Activated naive CD4-positive, alpha-beta T cell treated with anti-CD3 and anti-CD28 coated beads, Interleukin-2, amount 50 U/mL, for 24 hours (primary cell): ENCODE measurements around the gene TMEM134.
A peak's percentile ranks its signal among the peaks of the same experiment; 100 is the strongest.

ENCODE experiments used
- H3K27ac Mint-ChIP-seq: one replicate; pipeline ENCODE4 v1.8.0; 2021; ENCODE audit warnings: mild to moderate bottlenecking, mixed read lengths
- H3K27me3 Mint-ChIP-seq: one replicate; pipeline ENCODE4 v1.8.0; 2021; ENCODE audit warnings: mixed read lengths
- H3K36me3 Mint-ChIP-seq: one replicate; pipeline ENCODE4 v1.8.0; 2021; ENCODE audit warnings: mixed read lengths
- H3K4me1 Mint-ChIP-seq: one replicate; pipeline ENCODE4 v1.8.0; 2021; ENCODE audit warnings: mixed read lengths
- H3K4me3 Mint-ChIP-seq: one replicate; pipeline ENCODE4 v1.8.0; 2021; ENCODE audit warnings: mild to moderate bottlenecking, mixed read lengths
- H3K9me3 Mint-ChIP-seq: one replicate; pipeline ENCODE4 v1.8.0; 2021; ENCODE audit warnings: mixed read lengths

The TMEM134 gene

DNA sequence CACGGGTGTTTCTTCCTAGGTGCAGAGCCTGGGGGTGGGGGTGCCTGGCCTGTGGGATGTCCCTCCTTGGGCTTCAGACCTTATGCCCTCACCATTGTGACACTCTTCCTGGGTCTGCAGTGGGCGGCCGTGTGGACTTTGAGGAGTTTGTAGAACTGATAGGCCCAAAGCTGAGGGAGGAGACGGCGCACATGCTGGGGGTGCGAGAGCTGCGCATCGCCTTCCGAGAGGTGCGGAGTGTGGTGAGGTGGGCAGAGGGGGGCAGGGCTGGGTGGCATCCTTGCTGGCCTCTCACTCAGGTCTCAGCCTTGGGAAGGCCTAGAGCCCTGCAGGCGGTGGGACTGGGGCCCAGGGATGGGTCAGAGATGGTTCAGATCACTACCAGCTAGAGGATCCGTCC is 11.6 kb downstream of the TMEM134 start:
- Mint-ChIP-seq H3K27ac (no peak overlapping the region), H3K27me3 (no peaks in the 10 kb centered on the region), H3K9me3 (no peaks in the 10 kb centered on the region), H3K4me3 (no peak overlapping the region), H3K36me3 (no peaks in the 10 kb centered on the region), H3K4me1 (peaks cover 4% of the 10 kb centered on the region)

DNA sequence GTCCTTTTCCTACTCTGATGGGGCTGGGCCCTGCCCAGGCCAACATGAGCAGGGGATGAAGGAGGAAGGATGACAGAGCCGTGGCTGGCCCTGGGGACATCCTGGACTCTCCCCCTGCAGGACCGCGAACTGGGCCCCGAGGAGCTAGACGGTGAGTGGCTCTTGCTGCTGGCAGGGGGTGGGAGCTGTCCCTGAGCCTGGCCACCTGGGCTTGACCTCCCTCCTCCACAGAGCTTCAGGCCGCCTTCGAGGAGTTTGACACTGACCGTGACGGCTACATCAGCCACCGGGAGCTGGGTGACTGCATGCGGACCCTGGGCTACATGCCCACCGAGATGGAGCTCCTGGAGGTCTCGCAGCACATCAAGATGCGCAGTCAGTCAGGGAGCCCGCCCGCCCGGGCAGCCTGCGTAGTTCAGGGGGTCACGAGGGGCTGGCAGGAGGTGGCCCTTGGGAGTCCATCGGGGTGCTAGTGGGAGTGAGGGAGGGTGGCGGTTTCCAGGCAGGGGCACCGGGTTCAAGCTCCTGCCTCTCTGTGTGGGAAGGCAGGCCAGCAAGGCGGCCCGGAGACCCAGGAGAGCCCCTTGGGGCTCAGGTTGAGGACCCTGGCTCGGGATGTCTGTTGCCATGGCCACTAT is 12.9 kb downstream of the TMEM134 start:
- Mint-ChIP-seq H3K9me3 (no peaks in the 10 kb centered on the region), H3K36me3 (no peaks in the 10 kb centered on the region), H3K27me3 (no peaks in the 10 kb centered on the region), H3K4me3 (no peak overlapping the region), H3K27ac (no peak overlapping the region), H3K4me1 (peaks cover 4% of the 10 kb centered on the region)

DNA sequence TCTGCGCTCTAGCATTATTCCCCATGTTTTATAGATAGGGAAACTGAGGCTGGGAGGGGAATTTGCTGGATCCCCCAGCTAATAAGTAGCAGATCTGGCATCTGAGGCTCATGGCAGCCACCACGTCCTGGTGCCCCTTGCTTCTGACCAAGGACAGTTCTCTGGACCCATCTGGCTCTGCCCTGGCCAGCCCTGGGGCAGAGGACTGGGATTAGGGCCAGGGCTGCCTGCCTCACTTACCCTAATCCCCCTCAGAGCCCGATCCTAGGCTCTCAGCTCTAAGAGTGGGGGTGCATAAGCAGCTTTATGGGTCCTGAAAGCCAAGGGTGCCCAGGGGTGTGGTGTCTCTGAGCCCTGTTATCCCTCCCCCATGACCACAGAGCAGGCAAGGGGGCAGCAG is 14.0 kb downstream of the TMEM134 start, which contains the start of gene CABP4:
Gene CABP4, plus strand, starts transcription at position 301 of the 400 bp plus-strand sequence. Its CDS starts 70 bp downstream, at position 371.
- no peak within 1 kb of the TSS for H3K4me3 Mint-ChIP-seq

DNA sequence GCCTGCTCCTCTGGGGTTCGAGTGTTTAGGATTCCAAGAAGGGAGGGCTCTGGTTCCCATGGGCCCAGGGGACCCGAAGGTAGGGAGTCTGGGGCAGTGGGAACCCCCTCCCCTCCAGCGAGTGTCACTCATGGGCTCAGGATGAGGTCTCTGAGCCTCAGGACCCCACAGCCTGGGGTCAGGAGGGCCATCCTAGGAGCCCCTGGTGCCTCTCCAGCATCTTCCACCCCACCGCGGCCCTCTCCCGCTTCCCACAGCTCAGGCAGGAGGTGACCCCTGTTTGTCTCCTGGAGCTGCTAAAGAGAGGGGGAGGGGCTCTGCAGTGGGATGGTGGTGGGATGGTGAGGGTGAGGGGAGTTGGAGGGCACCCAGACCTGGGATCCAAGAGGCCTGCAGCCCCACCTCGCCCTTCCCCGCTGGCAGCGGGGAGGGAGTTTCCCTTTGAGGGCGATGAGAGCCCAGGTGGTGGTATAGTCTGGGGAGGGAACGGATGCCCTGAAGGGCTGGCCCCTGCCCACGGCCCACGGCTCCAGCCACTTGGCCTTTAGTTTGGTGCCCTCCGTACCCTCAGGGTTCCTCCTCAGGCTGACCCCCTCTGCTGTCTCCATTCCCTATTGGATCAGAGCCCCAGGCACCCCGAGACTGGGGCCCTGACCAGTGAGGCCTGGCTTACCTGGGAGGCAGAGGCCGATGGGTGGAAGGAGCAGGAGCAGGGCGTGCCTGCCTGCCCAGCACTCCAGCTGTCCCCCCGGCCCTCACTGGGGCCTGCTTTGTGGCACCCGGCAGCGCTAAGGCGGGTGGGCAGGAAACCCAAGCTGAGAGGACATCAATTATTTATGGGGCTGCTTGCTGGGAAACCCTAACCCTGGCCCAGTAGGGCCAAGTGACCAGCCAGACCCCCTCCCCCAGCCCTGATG is 15.0 kb downstream of the TMEM134 start:
- H3K36me3 Mint-ChIP-seq = no peaks in the 10 kb centered on the region
- peaks cover 14% of the 10 kb centered on the region for H3K4me1 Mint-ChIP-seq
- no peak overlapping the region for H3K4me3 Mint-ChIP-seq
- H3K27me3 Mint-ChIP-seq = no peaks in the 10 kb centered on the region
- H3K27ac Mint-ChIP-seq = no peak overlapping the region
- H3K9me3 Mint-ChIP-seq = no peaks in the 10 kb centered on the region

More for the DNA sequence above, 14.0 kb downstream of the TMEM134 start, which contains the start of gene CABP4:
- H3K9me3 Mint-ChIP-seq = no peaks in the 10 kb centered on the region
- H3K4me1 Mint-ChIP-seq = peaks cover 10% of the 10 kb centered on the region
- H3K36me3 Mint-ChIP-seq = no peaks in the 10 kb centered on the region
- H3K27me3 Mint-ChIP-seq = no peaks in the 10 kb centered on the region
- H3K27ac Mint-ChIP-seq = no peak within 1 kb of the TSS

DNA sequence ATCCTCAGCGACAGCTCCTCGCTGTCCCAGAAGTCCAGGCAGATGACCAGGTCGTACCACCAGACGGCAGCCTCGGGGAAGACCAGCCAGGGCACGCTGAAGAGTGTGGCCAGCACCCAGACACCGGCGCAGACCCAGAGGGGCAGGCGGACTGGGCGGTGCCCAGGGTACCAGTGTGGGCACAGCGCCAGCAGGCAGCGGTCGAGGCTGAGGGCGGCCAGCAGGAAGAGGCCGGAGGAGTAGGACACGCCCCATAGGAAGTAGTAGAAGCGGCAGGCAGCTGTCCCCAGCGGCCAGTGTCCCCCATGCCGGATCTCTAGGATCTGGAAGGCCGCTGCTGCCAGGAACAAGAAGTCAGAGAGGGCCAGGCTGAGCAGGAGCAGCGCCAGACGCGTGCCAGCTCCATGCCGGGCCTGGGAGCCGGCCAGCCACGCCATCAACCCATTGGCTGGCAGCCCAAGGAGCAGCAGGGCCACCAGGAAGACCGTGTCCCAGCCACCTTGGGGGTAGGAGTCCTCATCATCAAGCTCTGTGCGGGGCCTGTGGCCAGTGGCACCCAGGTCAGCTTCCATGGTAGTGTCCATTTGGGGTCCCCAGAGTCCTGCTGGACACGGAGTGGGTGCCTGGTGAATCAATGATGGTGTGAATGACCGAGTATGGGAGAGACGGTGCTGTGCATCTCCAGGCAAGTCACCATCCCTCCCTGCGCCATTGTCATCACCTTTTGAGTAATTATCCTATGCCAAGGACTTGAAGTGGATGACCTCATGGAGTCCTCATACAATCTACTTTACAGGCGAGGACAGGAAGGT is 16.7 kb downstream of the TMEM134 start, which contains the start of gene GPR152:
Gene GPR152, minus strand, starts transcription at position 589 of the 812 bp plus-strand sequence. Its CDS starts 5 bp downstream, at position 584.
- Mint-ChIP-seq H3K9me3 (no peaks in the 10 kb centered on the region), H3K36me3 (no peaks in the 10 kb centered on the region), H3K4me3 (no peak within 1 kb of the TSS), H3K27me3 (no peaks in the 10 kb centered on the region), H3K27ac (peak within 1 kb of the TSS; percentile 30), H3K4me1 (peaks cover 26% of the 10 kb centered on the region)

DNA sequence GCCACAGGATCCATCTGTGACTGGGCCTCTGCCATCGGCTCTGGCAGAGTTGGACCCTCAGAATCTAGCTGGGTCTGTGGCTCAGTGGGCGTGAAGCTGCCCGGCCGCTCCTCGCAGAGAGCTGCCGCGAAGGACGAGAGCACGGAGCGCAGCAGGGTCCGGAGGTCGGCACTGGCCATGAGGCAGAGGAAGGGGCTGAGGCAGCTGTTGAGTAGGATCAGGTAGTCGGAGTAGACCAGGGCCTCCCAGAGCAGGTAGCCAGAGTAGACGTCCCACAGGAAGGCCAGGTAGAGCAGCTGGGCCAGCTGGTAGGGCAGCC is 17.4 kb downstream of the TMEM134 start:
- H3K36me3 Mint-ChIP-seq = no peaks in the 10 kb centered on the region
- H3K27ac Mint-ChIP-seq = no peak overlapping the region
- H3K9me3 Mint-ChIP-seq = no peaks in the 10 kb centered on the region
- no peaks in the 10 kb centered on the region for H3K27me3 Mint-ChIP-seq
- H3K4me1 Mint-ChIP-seq = peaks cover 30% of the 10 kb centered on the region
- no peak overlapping the region for H3K4me3 Mint-ChIP-seq

DNA sequence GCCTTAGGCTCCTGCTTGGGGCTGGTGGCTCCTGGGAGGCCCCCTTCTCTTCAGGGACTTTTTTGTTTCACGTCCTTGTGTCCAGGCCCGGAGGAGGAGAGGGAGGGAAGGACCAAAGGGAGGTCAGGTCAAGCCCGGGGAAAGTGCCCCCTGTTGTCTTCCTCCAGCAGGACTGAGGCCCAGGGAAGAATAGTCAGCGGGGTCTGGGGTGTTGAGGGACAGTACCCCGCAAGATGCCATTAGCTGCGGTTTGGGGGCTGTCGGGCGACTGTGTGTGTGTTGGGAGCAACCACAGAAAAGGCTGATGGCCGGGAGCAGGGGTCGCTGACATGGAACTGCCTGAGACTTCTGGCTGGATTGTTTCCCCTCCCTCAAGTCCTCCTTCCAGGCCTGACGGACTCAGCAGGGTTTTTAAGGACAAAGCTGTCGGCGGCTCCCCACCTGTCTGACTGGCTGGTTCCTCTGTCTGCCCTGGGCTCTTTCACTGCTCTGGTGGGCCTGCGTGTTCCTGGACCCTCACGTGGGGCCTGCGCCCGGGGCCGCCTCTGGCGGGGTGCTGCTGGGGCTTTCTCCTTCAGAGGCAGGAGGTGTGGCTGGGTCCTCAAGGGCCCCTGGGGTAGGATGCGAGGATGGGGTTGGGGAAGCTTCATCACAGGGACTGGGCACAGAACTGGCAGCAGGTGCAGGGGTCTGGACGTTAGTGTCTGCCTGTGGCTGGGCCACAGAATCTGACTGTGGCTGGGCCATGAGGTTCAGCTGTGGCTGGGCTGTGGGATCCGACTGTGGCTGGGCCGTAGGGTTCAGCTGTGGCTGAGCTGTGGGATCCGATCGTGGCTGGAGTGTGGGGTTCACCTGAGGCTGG is 18.0 kb downstream of the TMEM134 start:
- Mint-ChIP-seq H3K4me1 (peaks cover 36% of the 10 kb centered on the region), H3K27ac (no peak overlapping the region), H3K27me3 (no peaks in the 10 kb centered on the region), H3K4me3 (no peak overlapping the region), H3K9me3 (no peaks in the 10 kb centered on the region), H3K36me3 (no peaks in the 10 kb centered on the region)

DNA sequence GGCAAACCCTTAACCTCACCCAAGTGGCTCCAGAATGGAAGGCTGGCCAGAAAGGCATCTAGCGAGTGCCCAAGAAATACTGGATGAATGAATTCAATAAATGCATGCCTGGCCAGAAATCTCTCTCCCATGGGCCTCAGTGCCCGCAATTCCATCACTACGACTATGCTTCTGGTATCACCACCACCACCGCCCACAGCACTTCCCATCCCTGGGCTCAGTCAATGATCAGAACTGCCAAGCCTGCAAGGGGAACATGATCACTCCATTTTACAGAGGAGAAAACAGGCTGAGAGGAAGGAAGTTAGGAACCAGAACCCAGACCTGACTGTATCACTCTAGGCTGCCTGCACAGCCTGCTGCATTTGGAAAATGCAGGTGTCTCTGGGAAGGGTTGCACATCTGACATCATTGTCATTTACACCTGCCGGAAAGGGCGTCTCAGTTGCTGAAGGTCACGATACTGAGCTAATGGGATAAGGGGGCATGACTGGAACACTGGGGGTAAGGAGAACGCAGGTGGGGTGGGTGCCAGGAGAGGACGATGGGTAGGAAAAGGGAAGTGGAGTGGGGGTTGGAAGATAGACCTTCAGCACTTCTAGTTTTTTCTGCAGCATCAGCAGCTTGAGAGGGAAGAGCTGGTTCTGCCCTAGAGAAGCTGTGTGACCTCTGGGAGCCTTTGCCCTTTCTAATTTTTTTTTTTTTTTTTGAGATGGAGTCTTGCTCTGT is 19.8 kb downstream of the TMEM134 start:
- Mint-ChIP-seq H3K4me3 (no peak overlapping the region), H3K36me3 (no peaks in the 10 kb centered on the region), H3K9me3 (no peaks in the 10 kb centered on the region), H3K27me3 (no peaks in the 10 kb centered on the region), H3K27ac (peak overlapping the region; percentile 72), H3K4me1 (peaks cover 54% of the 10 kb centered on the region)

DNA sequence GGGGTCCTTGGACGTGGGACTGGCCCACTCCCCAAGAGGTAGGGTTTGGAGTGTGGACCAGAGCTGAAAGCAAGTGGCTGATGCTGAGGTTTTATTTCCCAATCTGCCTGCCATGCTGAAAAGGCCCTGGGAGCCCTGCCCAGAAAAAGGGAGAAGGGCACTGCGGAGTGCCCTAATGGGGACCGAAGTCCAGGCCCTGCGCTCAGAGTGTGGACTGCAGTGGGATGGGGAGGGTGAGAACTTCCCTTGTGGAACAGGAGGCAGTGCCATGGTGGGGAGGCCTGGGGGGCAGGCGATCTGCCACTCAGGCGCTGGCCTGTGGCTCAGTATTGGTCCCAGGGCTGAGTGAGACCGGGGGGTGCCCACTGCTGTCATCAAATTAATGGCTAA is 20.8 kb downstream of the TMEM134 start:
- Mint-ChIP-seq H3K9me3 (no peaks in the 10 kb centered on the region), H3K36me3 (no peaks in the 10 kb centered on the region), H3K27me3 (no peaks in the 10 kb centered on the region), H3K27ac (no peak overlapping the region), H3K4me3 (peak overlapping the region; percentile 23), H3K4me1 (peaks cover 59% of the 10 kb centered on the region)

DNA sequence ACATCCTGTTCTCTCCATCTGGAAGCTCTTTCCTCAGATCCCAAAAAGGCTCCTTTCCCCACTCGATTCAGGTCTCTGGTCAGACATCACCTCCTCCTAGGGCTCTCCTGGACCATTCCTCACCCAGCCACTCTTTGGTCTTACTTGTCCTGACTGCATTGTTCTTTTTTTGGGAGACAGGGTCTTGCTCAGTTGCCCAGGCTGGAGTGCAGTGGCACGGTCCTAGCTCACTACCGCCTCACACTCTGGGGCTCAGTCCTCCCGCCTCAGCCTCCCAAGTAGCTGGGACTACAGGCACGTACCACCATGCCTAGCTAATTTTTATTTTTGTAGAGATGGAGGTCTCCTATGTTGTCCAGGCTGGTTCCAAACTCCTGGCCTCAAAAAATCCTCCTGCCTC is 23.5 kb downstream of the TMEM134 start:
- Mint-ChIP-seq H3K4me3 (peak overlapping the region; percentile 79), H3K27me3 (no peaks in the 10 kb centered on the region), H3K36me3 (no peaks in the 10 kb centered on the region), H3K9me3 (no peaks in the 10 kb centered on the region), H3K4me1 (peaks cover 78% of the 10 kb centered on the region), H3K27ac (peak overlapping the region; percentile 57)

DNA sequence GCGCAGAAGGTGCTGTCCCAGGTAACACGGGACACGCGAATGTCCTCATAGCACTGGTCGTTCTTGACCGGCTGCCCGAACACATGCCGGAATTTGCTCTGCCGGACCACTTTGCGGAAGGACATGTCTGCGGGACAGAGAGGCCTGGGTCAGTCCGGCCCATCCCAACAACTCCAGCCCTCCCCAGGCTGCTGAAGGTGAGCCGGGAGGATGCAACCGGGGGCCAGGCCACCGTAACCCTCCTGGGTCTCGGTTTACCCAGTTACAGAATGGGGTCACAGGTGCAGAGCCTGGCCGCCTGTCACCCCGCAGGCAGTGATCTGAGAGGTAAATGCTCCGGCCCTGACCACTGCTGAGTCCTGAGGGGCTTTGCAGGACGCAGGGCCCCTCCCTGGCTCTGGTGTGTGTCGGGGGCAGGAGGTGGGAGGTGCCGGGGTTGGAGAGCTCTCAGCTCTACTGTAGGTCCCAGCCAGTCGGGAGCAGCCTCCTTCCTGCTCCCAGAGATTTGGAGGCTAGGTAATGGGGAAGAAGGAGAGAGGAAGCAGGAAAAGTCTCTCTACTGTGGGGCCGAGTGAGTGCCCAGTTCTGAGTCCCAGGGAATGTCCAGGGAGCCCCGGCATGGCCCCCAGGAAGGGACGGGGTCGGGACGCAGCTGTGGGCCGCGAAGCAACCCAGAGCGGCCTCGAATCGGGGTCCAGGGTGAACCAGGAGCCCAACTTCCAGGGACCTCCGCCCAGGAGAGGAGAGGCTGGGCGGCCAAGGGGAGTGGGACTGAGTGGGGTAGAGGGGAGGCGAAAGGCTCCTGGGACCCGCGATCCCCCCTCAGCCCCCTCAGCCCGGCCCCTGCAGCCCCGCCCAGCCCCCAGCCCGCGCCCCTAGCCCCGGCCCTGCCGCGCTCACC is 26.3 kb downstream of the TMEM134 start:
- H3K4me1 Mint-ChIP-seq = peaks cover 77% of the 10 kb centered on the region
- H3K27me3 Mint-ChIP-seq = no peaks in the 10 kb centered on the region
- no peaks in the 10 kb centered on the region for H3K36me3 Mint-ChIP-seq
- H3K4me3 Mint-ChIP-seq = peak overlapping the region; percentile 58
- H3K9me3 Mint-ChIP-seq = no peaks in the 10 kb centered on the region
- peak overlapping the region; percentile 35 for H3K27ac Mint-ChIP-seq

DNA sequence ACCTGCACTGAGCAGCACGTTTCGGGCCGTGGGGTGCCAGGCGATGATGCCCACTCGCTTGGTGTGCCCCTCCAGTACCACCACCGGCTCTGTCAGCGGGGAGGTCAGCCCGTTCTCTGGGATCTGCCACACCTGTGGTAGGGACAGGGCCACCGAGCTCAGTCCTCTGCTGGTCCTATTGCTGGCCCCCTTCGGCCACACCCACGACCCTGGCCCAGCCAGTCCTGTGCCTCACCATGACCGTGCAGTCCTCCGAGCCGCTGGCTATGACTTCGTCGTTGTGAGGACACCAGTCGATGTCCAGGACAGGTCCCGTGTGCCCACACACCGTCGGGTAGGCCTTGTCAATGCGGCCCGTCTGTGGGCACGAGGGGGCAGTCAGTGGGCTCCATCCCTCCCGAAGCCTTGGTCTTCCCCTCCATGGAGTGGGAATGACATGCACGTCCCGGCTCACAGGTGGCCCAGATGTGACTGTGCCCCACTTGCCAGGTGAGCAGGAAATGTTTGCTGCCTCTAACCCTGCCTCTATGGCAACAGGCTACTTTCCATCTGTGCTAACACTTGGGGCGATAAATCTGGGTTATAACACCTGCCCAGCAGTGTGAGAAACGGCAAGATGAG is 27.2 kb downstream of the TMEM134 start:
- Mint-ChIP-seq H3K4me3 (peak overlapping the region; percentile 58), H3K9me3 (no peaks in the 10 kb centered on the region), H3K27me3 (no peaks in the 10 kb centered on the region), H3K4me1 (peaks cover 73% of the 10 kb centered on the region), H3K36me3 (no peaks in the 10 kb centered on the region), H3K27ac (peak overlapping the region; percentile 41)

DNA sequence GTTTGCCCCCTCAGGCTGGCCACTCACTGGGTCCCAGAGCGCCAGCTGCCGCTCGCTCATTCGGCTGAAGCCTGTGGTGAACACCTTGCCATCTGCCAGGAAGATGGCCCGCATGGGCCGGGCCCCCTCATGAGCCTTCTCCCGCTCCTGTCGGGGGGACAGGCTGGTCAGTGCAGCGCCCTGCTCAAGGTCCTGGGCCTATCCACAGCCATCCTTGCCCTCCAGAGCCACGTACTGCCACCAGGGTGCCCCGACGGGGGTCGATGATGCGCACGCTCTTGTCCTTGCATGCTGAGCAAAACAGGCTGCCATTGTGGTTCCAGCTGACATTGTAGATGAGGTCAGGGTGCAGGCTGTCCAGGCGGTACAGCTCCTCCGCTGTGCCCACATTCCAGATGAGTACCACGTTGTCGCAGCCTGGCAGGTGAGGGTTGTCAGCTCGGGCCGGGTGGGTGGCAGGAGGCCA is 27.9 kb downstream of the TMEM134 start:
- H3K27ac Mint-ChIP-seq = peak overlapping the region; percentile 72
- no peaks in the 10 kb centered on the region for H3K27me3 Mint-ChIP-seq
- peak overlapping the region; percentile 8 for H3K4me3 Mint-ChIP-seq
- peaks cover 71% of the 10 kb centered on the region for H3K4me1 Mint-ChIP-seq
- H3K9me3 Mint-ChIP-seq = no peaks in the 10 kb centered on the region
- no peaks in the 10 kb centered on the region for H3K36me3 Mint-ChIP-seq
